A549 (cell line): ENCODE measurements around the gene PTPRJ.

Experiments used
- CEBPB ChIP-seq, 2 experiments: fragments of >200 bp in 1 of 2; sonication (Bioruptor Twin) in 1 of 2; formaldehyde crosslinking in 1 of 2; IDR thresholded peaks; 2 replicates each; pipeline ENCODE4 v1.6.1; 2012 to 2016
- CHD2 ChIP-seq: fragments of 150-350 bp; IDR thresholded peaks from 2 replicates; pipeline ENCODE4 v1.6.1; 2014; ENCODE audit warnings: low read length; ENCODE audit not compliant: partially characterized antibody
- JUN ChIP-seq, 2 experiments: fragments of >200 bp; sonication (Bioruptor Twin); formaldehyde crosslinking; IDR thresholded peaks; 2 replicates in 1 of 2; 3 replicates in 1 of 2; pipeline ENCODE4 v1.6.1; 2016 to 2017
- JUNB ChIP-seq: fragments of >200 bp; sonication (Bioruptor Twin); formaldehyde crosslinking; IDR thresholded peaks from 2 replicates; pipeline ENCODE4 v1.6.1; 2016
- NR3C1 ChIP-seq: fragments of >200 bp; sonication (Bioruptor Twin); formaldehyde crosslinking; IDR thresholded peaks from 3 replicates; pipeline ENCODE4 v1.6.1; 2017
- PHF8 ChIP-seq: fragments of 200-600 bp; sonication (generic); IDR thresholded peaks from 2 replicates; pipeline ENCODE4 v1.6.1; 2016; ENCODE audit warnings: low read depth, mild to moderate bottlenecking, antibody characterized with exemption, moderate library complexity, borderline replicate concordance
- POLR2A ChIP-seq: IDR thresholded peaks from 2 replicates; pipeline ENCODE4 v1.6.1; 2012; ENCODE audit warnings: mild to moderate bottlenecking, low read length
- RAD21 ChIP-seq, 2 experiments: fragments of >200 bp in 1 of 2; sonication (Bioruptor Twin) in 1 of 2; formaldehyde crosslinking in 1 of 2; IDR thresholded peaks in 1 of 2; conservative IDR thresholded peaks in 1 of 2; 2 replicates in 1 of 2; 3 replicates in 1 of 2; pipeline ENCODE4 v1.6.1; 2012 to 2018; ENCODE audit warnings: inconsistent platforms in 1 of 2
- SREBF2 ChIP-seq: fragments of 450-650 bp; IDR thresholded peaks from 2 replicates; pipeline ENCODE4 v1.6.1; 2014; ENCODE audit warnings: mild to moderate bottlenecking, moderate library complexity
- TF ChIP-seq, protein P1 (sequence below): fragments of >200 bp; sonication (Bioruptor Twin); formaldehyde crosslinking; IDR thresholded peaks from 3 replicates; pipeline ENCODE4 v1.5.1; 2016
- TF ChIP-seq, protein P2 (sequence below): IDR thresholded peaks from 2 replicates; pipeline ENCODE4 v1.6.1; 2012
- TF ChIP-seq, protein P3 (sequence below): fragments of 150-350 bp; IDR thresholded peaks from 2 replicates; pipeline ENCODE4 v1.6.1; 2014; ENCODE audit warnings: low read depth, mild to moderate bottlenecking, low read length

DNA sequence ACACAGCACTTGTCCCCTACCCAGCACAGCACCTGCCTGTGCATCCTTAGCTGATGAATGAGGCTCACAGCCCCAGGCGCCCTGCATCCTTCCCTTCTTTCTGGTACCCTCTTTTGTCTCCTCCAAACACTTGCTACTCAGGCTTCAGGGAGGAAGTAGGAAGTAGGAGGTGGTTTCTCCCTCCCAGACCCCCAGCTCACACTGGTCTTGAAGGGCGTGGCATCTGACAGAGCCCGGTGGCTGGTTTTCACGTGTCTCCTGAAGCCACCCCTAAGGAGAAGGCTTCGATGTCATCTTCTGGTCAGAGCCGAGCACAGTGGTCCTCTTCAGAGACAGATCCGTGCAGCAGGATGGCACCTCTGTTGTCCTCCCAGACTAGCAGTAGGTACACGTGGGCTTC, 109.8 kb downstream of the PTPRJ start:
- TF ChIP-seq POLR2A (no peak), SREBF2 (no peak), RAD21 (conservative IDR thresholded peaks at IDR 0.05 in 1 of 2, IDR thresholded peaks at IDR 0.05 in 1 of 2) (no peak), JUN (IDR thresholded peaks at IDR 0.05) (no peak), PHF8 (no peak), NR3C1 (no peak), JUNB (no peak), CEBPB (IDR thresholded peaks at IDR 0.05) (no peak), CHD2 (no peak)
- TF ChIP-seq, protein P1, sequence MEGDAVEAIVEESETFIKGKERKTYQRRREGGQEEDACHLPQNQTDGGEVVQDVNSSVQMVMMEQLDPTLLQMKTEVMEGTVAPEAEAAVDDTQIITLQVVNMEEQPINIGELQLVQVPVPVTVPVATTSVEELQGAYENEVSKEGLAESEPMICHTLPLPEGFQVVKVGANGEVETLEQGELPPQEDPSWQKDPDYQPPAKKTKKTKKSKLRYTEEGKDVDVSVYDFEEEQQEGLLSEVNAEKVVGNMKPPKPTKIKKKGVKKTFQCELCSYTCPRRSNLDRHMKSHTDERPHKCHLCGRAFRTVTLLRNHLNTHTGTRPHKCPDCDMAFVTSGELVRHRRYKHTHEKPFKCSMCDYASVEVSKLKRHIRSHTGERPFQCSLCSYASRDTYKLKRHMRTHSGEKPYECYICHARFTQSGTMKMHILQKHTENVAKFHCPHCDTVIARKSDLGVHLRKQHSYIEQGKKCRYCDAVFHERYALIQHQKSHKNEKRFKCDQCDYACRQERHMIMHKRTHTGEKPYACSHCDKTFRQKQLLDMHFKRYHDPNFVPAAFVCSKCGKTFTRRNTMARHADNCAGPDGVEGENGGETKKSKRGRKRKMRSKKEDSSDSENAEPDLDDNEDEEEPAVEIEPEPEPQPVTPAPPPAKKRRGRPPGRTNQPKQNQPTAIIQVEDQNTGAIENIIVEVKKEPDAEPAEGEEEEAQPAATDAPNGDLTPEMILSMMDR = no peak
- TF ChIP-seq, protein P2, sequence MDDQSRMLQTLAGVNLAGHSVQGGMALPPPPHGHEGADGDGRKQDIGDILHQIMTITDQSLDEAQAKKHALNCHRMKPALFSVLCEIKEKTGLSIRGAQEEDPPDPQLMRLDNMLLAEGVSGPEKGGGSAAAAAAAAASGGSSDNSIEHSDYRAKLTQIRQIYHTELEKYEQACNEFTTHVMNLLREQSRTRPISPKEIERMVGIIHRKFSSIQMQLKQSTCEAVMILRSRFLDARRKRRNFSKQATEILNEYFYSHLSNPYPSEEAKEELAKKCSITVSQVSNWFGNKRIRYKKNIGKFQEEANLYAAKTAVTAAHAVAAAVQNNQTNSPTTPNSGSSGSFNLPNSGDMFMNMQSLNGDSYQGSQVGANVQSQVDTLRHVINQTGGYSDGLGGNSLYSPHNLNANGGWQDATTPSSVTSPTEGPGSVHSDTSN = no peak
- TF ChIP-seq, protein P3, sequence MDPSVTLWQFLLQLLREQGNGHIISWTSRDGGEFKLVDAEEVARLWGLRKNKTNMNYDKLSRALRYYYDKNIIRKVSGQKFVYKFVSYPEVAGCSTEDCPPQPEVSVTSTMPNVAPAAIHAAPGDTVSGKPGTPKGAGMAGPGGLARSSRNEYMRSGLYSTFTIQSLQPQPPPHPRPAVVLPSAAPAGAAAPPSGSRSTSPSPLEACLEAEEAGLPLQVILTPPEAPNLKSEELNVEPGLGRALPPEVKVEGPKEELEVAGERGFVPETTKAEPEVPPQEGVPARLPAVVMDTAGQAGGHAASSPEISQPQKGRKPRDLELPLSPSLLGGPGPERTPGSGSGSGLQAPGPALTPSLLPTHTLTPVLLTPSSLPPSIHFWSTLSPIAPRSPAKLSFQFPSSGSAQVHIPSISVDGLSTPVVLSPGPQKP = no peak
